NCI-H2227 treated with DMSO at 0.1 percent for 48 hours (cell line): ENCODE results near the gene CABLES2.

Experiments
- DNase-seq: peaks from one replicate; lab custom pipeline; 2025; lab: John Stamatoyannopoulos, UW

Gene CABLES2

GRCh38 chr20:62361799-62362589, 45.1 kb downstream of the CABLES2 start:
- DNase-seq: no peak

GRCh38 chr20:62360854-62361798, 46.0 kb downstream of the CABLES2 start:
- DNase-seq: no peak

- no peak for DNase-seq
These were observed 47.5 kb downstream of the CABLES2 start for GRCh38 chr20:62359491-62360121.

GRCh38 chr20:62359043-62359490, 48.0 kb downstream of the CABLES2 start:
- DNase-seq: no peak

GRCh38 chr20:62358171-62359042, 48.7 kb downstream of the CABLES2 start:
- no peak for DNase-seq

- DNase-seq: no peak
These were observed 49.4 kb downstream of the CABLES2 start for GRCh38 chr20:62357681-62358080.

- DNase-seq: no peak
These were observed 49.9 kb downstream of the CABLES2 start for GRCh38 chr20:62357187-62357667.

- no peak for DNase-seq
These were observed 50.4 kb downstream of the CABLES2 start for GRCh38 chr20:62356589-62357186.

- no peak for DNase-seq
These were observed 51.1 kb downstream of the CABLES2 start for GRCh38 chr20:62355878-62356588.

- no peak for DNase-seq
These were observed 51.6 kb downstream of the CABLES2 start for GRCh38 chr20:62355516-62355877.

GRCh38 chr20:62354811-62355341, 52.2 kb downstream of the CABLES2 start:
- no peak for DNase-seq

GRCh38 chr20:62354031-62354808, 52.9 kb downstream of the CABLES2 start:
- no peak for DNase-seq

GRCh38 chr20:62353289-62354030, 53.6 kb downstream of the CABLES2 start:
- no peak for DNase-seq

GRCh38 chr20:62352402-62353288, 54.4 kb downstream of the CABLES2 start:
- DNase-seq: no peak

GRCh38 chr20:62351469-62352401, 55.4 kb downstream of the CABLES2 start:
- DNase-seq: no peak
